GM12892 (cell line): ENCODE results near the gene CMTM1.

Experiments
- POLR2A ChIP-seq: IDR thresholded peaks from 2 replicates; pipeline ENCODE4 v1.6.1; 2011; ENCODE audit warnings: low read depth, low read length, control low read depth
- POLR2AphosphoS5 ChIP-seq: IDR thresholded peaks from 2 replicates; pipeline ENCODE4 v1.6.1; 2011; ENCODE audit warnings: low read depth, low read length, control low read depth
- TAF1 ChIP-seq: IDR thresholded peaks from 2 replicates; pipeline ENCODE4 v1.6.1; 2011; ENCODE audit warnings: low read depth, mild to moderate bottlenecking, control low read depth, low read length, borderline replicate concordance

GRCh38 chr16:66590322-66590721 lies 24.1 kb downstream of the CMTM1 start:
- TF ChIP-seq POLR2AphosphoS5: no peak
- no peak for TF ChIP-seq POLR2A
- no peak for TF ChIP-seq TAF1
